G401.6 (cell line): ENCODE data around the gene EDEM3.
"Not testable (repeated sequence)": the region's sequence is repeated elsewhere in the genome, so short reads cannot be mapped to it uniquely, and the experiment has no call there.

Experiments
- FAIRE-seq: peaks from 2 replicates; lab custom pipeline; 2012; peaks lifted over from hg19 to GRCh38; lab: Jason Lieb, UNC

The EDEM3 gene

DNA sequence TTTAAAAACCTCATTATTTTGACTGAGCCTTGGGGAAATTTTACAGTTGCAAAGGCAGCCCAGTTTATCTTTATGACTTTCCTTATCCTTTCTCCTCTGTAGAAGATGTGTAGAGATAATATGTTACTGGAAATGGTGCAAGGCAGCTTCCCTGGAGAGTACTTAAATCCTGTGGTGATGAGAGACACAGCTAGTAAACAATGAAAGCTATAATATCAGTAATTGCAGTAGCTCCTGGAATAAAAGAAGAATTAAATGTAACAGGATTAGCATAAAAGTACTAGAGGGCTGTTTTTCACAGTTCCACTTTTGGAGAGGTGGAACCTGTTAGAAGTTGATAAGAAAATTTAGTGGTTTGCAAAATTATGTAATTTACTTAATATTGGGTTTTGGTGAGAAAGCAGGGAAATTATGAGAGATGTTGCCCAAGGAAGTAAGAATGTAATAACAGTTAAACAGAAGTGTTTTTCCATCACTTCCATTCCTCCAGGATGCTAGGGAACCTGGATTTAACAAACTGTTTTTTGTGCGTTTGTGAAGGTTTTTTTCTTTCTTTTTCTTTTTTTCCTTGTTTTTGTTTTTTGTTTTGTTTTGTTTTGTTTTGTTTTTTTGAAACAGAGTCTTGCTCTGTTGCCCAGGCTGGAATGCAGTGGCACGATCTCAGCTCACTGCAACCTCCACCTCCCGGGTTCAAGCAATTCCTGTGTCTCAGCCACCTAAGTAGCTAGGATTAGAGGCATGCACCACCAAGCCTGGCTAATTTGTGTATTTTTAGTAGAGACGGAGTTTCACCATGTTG lies 15.7 kb upstream of the EDEM3 start:
- FAIRE-seq, result no peak

DNA sequence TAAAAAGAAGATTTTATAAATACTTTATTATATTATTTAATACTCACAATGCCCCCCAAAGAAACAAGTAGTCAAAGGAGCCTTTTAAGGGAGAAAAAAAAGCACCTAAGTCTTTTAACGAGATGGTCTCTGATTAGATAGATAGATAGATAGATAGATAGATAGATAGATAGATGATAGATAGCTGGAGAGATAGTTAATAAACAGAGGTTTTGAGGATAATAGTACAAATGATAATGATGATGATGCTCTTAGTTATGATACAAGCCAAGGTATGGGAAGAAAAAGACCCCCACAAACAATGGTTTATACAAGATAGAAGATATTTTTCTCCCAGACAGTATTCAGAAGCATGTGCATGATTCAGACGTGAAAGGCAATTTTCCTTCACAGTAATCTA lies 14.6 kb upstream of the EDEM3 start:
- no peak for FAIRE-seq

DNA sequence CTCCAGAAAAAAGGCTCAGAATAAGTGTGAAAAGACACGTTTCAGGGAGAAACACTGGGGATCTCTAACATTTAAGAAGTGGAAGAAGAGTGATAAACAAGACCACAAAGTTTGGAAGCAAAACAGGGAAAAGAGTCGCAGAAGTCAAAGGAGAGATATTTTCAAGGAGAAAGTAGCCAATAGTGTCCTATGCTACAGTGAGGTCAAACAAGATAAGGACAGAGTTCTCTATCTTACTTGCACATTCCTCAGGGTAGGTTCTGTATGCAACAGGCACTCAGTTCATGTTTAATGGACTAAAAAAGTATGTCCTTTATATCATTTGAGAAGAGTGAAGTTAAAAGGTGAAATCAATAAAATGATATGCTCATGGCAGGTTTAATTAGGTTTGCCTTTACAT lies 13.8 kb upstream of the EDEM3 start:
- FAIRE-seq, result no peak

GRCh38 chr1:184767591-184767990 lies 12.9 kb upstream of the EDEM3 start:
- FAIRE-seq, result no peak

GRCh38 chr1:184764483-184764882 lies 9.8 kb upstream of the EDEM3 start:
- no peak for FAIRE-seq

- not testable (repeated sequence) for FAIRE-seq
Observed at GRCh38 chr1:184763520-184763919, 8.9 kb upstream of the EDEM3 start.

DNA sequence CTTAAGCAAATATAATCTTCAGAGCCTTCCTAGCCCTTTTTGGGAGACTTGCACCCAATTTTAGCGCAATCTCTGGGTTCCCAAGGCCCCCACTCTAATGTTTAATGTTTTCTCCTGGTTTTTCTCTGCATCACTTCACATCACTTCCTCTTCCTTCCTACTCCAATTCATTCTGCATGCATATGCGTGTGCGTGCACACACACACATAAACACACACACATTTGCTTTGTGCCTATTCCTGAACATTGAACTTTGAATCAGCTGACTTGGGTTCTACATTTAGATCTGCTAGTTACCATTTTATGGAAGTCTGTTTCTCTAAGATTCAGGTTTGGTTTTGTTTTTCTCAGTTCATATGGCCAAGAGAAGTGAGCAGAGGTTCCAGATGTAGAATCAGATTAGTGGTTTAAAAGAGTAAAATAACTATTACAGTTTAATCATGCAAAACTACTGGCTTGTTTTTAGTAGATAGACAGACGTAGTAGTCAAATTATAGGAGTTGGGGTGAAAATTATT lies 7.4 kb upstream of the EDEM3 start:
- no peak for FAIRE-seq

DNA sequence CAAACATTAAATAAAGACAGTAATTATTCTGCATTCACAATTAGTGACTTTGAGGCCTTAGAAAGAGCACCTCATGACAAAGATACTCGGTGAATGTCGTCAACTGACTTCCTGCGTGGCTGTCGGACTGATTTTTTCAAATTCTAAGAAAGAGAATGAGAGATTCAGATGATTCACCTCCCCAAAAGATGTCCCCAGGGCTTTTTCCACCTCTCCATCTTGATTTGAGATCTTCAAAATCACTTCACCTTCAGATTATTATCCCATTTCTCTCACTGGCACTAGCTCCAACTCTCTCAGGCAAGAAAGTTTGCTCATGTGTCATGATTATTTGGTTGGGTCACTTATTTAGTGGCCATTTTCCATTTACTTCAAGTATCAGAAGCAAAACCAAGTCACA lies 5.0 kb upstream of the EDEM3 start:
- no peak for FAIRE-seq

GRCh38 chr1:184759112-184759511 lies 4.5 kb upstream of the EDEM3 start:
- FAIRE-seq, result no peak

GRCh38 chr1:184757891-184758290 lies 3.2 kb upstream of the EDEM3 start:
- FAIRE-seq, result no peak

GRCh38 chr1:184757406-184757805 lies 2.7 kb upstream of the EDEM3 start:
- FAIRE-seq, result no peak

GRCh38 chr1:184755226-184756065 lies 788 bp upstream of the EDEM3 start:
- FAIRE-seq, result no peak

DNA sequence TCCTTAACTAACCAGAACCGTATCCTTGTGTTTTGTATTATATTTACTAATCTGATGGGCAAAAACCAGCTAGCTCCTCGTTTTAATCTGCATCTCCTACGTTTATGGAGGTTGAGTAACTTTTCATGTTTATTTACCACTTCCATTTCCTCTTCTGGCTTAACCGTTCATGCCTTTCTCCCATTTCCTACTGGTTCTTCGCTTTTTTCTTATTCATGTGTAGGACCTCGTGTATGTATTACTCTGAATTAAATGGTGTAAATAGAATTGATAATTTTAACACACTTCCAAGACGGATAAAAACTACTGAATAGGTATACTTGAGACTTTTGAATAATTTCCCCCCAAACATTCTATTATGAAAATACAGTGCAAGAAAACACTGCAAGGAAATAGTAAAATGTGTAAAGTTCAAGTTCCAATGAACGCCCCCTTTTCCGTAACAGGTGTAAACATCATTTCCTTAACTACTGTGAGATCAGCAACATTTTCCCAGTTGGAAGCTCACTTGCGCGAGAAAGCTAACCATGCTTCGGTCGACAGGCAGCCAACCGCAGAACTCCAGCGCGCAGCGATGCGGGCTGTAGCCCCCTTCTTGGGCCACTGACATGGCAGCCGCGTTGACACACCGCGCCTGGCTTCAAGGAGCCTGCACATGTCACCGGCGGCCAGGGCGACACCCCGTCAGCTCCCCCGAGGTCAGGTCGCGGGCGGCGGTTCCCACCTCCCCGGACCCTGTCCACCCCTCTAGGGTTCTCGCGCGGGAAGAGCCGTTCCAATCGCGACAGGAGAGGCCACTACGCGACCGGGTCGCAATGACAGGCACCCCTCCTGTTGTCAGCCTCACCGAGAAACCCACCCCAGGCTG lies 816 bp downstream of the EDEM3 start:
- no peak for FAIRE-seq

- FAIRE-seq, result no peak
Observed at GRCh38 chr1:184753117-184753516, 1.5 kb downstream of the EDEM3 start.

DNA sequence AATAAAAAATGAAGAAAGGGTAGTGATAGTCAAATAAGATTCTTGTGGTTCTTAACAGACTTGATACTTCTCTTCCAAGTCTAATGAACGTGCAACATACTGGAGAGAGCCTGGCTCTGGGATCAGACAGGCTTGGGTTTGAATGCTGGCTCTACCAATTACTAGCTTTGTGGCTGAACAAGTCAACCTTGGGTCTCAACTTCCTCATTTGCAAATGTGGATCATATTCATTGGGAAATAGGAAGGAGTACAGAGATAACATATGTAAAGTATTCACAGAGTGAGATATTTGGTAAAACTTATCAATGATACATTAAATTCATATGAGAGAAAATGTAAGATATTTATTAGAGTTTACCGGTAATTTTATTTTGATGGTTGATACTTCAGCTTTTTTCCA lies 2.0 kb downstream of the EDEM3 start:
- no peak for FAIRE-seq

GRCh38 chr1:184748740-184749139 lies 5.9 kb downstream of the EDEM3 start:
- no peak for FAIRE-seq

GRCh38 chr1:184747089-184747955 lies 7.3 kb downstream of the EDEM3 start:
- FAIRE-seq, result no peak

GRCh38 chr1:184745929-184746638 lies 8.6 kb downstream of the EDEM3 start:
- FAIRE-seq, result no peak

GRCh38 chr1:184745110-184745509 lies 9.5 kb downstream of the EDEM3 start:
- FAIRE-seq, result no peak

DNA sequence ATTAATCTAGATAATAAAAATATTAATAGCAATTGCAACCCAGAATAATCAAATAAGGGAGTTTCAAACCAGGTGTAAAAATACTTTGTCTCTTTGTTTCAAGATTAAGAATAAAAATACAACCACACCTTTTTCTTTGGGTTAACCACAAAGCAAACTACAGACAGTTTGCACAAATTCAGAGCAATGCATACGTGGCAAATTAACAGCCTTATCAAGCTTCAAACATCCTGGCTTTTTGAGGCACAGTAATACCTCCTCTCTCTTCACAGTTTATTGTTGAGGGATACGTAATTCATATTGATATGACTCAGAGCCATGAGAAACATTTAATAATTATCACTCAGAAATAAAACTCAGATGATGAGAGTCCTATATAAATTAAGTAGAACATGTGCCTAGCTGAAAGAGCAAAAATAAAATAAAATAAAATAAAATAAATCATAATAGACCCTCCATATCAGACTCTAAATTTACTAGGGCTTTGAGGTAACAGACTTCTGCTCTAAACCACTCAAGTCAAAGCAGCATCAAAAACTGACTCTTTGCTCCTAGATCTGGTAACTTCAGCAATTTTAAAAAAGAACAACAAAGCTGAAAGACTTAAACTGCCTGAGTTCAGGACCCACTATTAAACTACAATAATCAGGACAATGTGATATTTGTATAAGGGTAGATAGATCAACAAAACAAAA lies 11.4 kb downstream of the EDEM3 start:
- no peak for FAIRE-seq
